Measurements from ENCODE around the gene DCBLD1. TPM values are rescaled to one million over a fixed set of nuclear protein-coding genes. Genes with fewer than 3 reads are reported as not detected.

The DCBLD1 gene
- total RNA-seq, 4 donors from 2014 or later, result 6.5 to 36.9 (median 11.2) TPM

- DNase-seq (ENCODE audit: low spot score) (no peak), ATAC-seq (ENCODE audit: low FRiP score) (no peak)
- no peak for TF ChIP-seq CTCF (IDR thresholded peaks at IDR 0.05)
These were observed 86.4 kb downstream of the DCBLD1 start for GRCh38 chr6:117568831-117569410.

- no peak for DNase-seq (ENCODE audit: low spot score)
- TF ChIP-seq CTCF (IDR thresholded peaks at IDR 0.05), result no peak
- no peak for ATAC-seq (ENCODE audit: low FRiP score)
These were observed 90.7 kb downstream of the DCBLD1 start for GRCh38 chr6:117573006-117573680.

- no peak for DNase-seq (ENCODE audit: low spot score)
- no peak for TF ChIP-seq CTCF (IDR thresholded peaks at IDR 0.05)
- no peak for ATAC-seq (ENCODE audit: low FRiP score)
These were observed 91.7 kb downstream of the DCBLD1 start for GRCh38 chr6:117574198-117574597.

GRCh38 chr6:117585647-117586046, 103.2 kb downstream of the DCBLD1 start:
- DNase-seq (ENCODE audit: low spot score) (no peak), ATAC-seq (ENCODE audit: low FRiP score) (no peak)
- TF ChIP-seq CTCF (IDR thresholded peaks at IDR 0.05), result no peak

GRCh38 chr6:117590447-117590846, 108.0 kb downstream of the DCBLD1 start:
- ATAC-seq (ENCODE audit: low FRiP score), result no peak
- no peak for TF ChIP-seq CTCF (IDR thresholded peaks at IDR 0.05)
- no peak for DNase-seq (ENCODE audit: low spot score)

GRCh38 chr6:117591405-117591804, 108.9 kb downstream of the DCBLD1 start:
- DNase-seq (ENCODE audit: low spot score) (no peak), ATAC-seq (ENCODE audit: low FRiP score) (no peak)
- TF ChIP-seq CTCF (IDR thresholded peaks at IDR 0.05), result no peak

All from omental fat pad (tissue), 4 donors.